Caco-2 (cell line): ENCODE measurements around the gene FOSL2. TPM values are rescaled to one million over a fixed set of nuclear protein-coding genes. Genes with fewer than 3 reads are reported as not detected.

Experiments
- BruUV-seq: library from RNA; stranded (reverse); fragments of 400-500 nt; replicated peaks from 2 replicates; lab custom pipeline; 2021; lab: Mats Ljungman, UMichigan
- CTCF ChIA-PET: fragments of 300-600 bp; sonication (Branson Sonifier 250); formaldehyde crosslinking; loops from one replicate; lab custom pipeline; 2022; ENCODE audit warnings: antibody characterized with exemption; lab: Charles Lee
- POLR2A ChIA-PET: fragments of 300-600 bp; sonication (Branson Sonifier 250); formaldehyde crosslinking; loops from one replicate; lab custom pipeline; 2022; ENCODE audit warnings: antibody characterized with exemption; lab: Charles Lee
- DNase-seq, 2 experiments: peaks; one replicate each; pipeline versions ENCODE4 v3.0.0 to v3.0.0-alpha.2; 2020 to 2022
- H3K27me3 ChIP-seq: replicated peaks from 2 replicates; pipeline ENCODE4 v1.6.0; 2011; ENCODE audit warnings: low read length; ENCODE audit not compliant: control insufficient read depth, insufficient read depth
- H3K36me3 ChIP-seq: 2 replicates; pipeline ENCODE4 v1.5.1; 2011; ENCODE audit warnings: low read length; ENCODE audit not compliant: control insufficient read depth, insufficient read depth
- H3K4me1 ChIP-seq: fragments of 250-450 bp; sonication (Bioruptor Pico); 2 replicates; pipeline ENCODE4 v1.5.1; 2020; ENCODE audit warnings: mild to moderate bottlenecking
- H3K4me3 ChIP-seq: 2 replicates; pipeline ENCODE4 v1.5.1; 2011; ENCODE audit warnings: low read depth, mild to moderate bottlenecking, control low read depth, low read length
- H3K9me3 ChIP-seq: fragments of 250-450 bp; sonication (Bioruptor Pico); 2 replicates; pipeline ENCODE4 v1.5.1; 2020; ENCODE audit warnings: mild to moderate bottlenecking, moderate library complexity
- H3K27ac Mint-ChIP-seq: one replicate; pipeline ENCODE4 v1.8.0; 2022; ENCODE audit warnings: mixed read lengths; ENCODE audit not compliant: unreplicated experiment
- H3K27me3 Mint-ChIP-seq: one replicate; pipeline ENCODE4 v1.8.0; 2022; ENCODE audit warnings: mixed read lengths; ENCODE audit not compliant: insufficient read depth, unreplicated experiment
- H3K36me3 Mint-ChIP-seq: one replicate; pipeline ENCODE4 v1.8.0; 2022; ENCODE audit warnings: mild to moderate bottlenecking, mixed read lengths; ENCODE audit not compliant: insufficient read depth, unreplicated experiment
- H3K4me1 Mint-ChIP-seq: one replicate; pipeline ENCODE4 v1.8.0; 2022; ENCODE audit warnings: low read depth, mixed read lengths; ENCODE audit not compliant: unreplicated experiment
- H3K4me3 Mint-ChIP-seq: one replicate; pipeline ENCODE4 v1.8.0; 2022; ENCODE audit warnings: mild to moderate bottlenecking, moderate library complexity, mixed read lengths; ENCODE audit not compliant: unreplicated experiment
- H3K9me3 Mint-ChIP-seq: one replicate; pipeline ENCODE4 v1.8.0; 2022; ENCODE audit warnings: mixed read lengths; ENCODE audit not compliant: unreplicated experiment
- CTCF ChIP-seq, 2 experiments: fragments of 200-600 bp in 1 of 2; IDR thresholded peaks; 1 replicate in 1 of 2; 2 replicates in 1 of 2; pipeline versions ENCODE4 v1.5.1 to v1.8.0; 2011 to 2022; ENCODE audit warnings: antibody characterized with exemption in 1 of 2, control low read depth in 1 of 2, inconsistent platforms in 1 of 2, low read depth in 1 of 2, low read length in 1 of 2, mild to moderate bottlenecking in 1 of 2, moderate library complexity in 1 of 2; ENCODE audit not compliant: insufficient read depth in 1 of 2, severe bottlenecking in 1 of 2, unreplicated experiment in 1 of 2
- intact Hi-C: fragments of 100-400 bp; cut with micrococcal nuclease; formaldehyde crosslinking; loops from one replicate; pipeline ENCODE4 v1.10.0; 2022; ENCODE audit not compliant: unreplicated experiment
- total RNA-seq: library from RNA; stranded (reverse); gene quantifications from 2 replicates; pipeline ENCODE4 v1.2.3, GENCODE V29; 2022

The FOSL2 gene
- total RNA-seq, 1 experiment from 2014 or later: 64.6 TPM

DNA sequence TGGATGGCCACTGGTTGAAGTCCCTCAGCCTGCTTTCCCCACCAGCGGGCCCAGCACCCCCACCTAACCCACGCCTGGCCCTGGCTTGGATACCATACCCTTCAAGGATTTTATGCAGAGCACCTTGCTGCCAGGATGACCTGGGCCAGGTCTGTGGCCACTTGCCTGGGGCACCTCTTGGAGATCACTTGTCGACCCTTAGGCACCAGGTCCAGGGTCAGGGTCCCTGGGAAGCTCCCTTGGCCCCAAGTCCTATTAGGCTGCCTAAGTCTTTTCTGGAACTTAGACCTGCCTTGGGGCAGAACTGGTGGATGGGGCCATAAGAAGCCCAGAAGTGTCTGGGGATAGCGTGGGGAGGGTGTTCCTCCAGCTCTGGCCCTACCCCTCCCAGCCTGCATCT, 39.1 kb downstream of the FOSL2 start:
- TF ChIP-seq CTCF (IDR thresholded peaks at IDR 0.05; ENCODE audit: insufficient read depth in 1 of 2, low read depth in 1 of 2, low read length in 1 of 2, severe bottlenecking in 1 of 2, unreplicated experiment in 1 of 2): no peak
- DNase-seq: no peak
- H3K4me1 Mint-ChIP-seq: peaks cover 14% of the 10 kb centered on the region
- H3K4me3 Mint-ChIP-seq: no peak overlapping the region
- H3K4me1 ChIP-seq: peaks cover 19% of the 10 kb centered on the region
- CTCF ChIA-PET: interaction anchor here (0.7 to 0.9 kb wide), 2 partner anchors 31 to 469 kb away, joined by 3 read pairs; no protein-coding TSS in a partner anchor
- H3K27me3 ChIP-seq: no peaks in the 10 kb centered on the region
- intact Hi-C loops: no loop called here
- POLR2A ChIA-PET: no interaction called here
- no peaks in the 10 kb centered on the region for H3K27me3 Mint-ChIP-seq
- no peaks in the 10 kb centered on the region for H3K36me3 ChIP-seq
- H3K9me3 Mint-ChIP-seq: peaks cover 17% of the 10 kb centered on the region
- peaks cover 18% of the 10 kb centered on the region for H3K9me3 ChIP-seq
- no TSS peak for BruUV-seq
- peaks cover 5% of the 10 kb centered on the region for H3K36me3 Mint-ChIP-seq
- no peak overlapping the region for H3K4me3 ChIP-seq
- no peak overlapping the region for H3K27ac Mint-ChIP-seq

DNA sequence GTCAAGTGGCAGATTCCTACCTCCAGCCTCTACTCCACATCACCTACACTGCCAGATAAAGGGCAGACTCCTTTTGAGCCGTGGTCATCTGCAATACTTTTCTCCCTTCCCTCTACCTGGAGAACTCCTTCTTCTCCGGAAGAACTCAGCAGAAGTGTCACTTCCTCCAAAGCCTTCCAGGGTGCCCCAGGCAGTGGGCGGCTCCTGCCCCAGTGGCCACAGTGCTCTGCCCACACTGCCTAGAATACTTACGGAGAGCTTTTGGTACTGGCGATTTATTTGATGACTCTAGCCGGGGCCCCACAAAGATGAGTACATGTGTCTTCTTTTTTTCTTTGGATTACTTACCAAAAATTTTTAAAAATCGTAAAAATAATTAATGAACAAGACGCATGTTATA, 39.7 kb downstream of the FOSL2 start:
- H3K27ac Mint-ChIP-seq: no peak overlapping the region
- no peaks in the 10 kb centered on the region for H3K27me3 Mint-ChIP-seq
- no peaks in the 10 kb centered on the region for H3K27me3 ChIP-seq
- BruUV-seq: no TSS peak
- H3K9me3 ChIP-seq: peaks cover 18% of the 10 kb centered on the region
- no peaks in the 10 kb centered on the region for H3K36me3 ChIP-seq
- peaks cover 24% of the 10 kb centered on the region for H3K4me1 ChIP-seq
- peaks cover 5% of the 10 kb centered on the region for H3K36me3 Mint-ChIP-seq
- H3K4me3 Mint-ChIP-seq: no peak overlapping the region
- ChIA-PET POLR2A (no interaction called here), CTCF (no interaction called here)
- no peak overlapping the region for H3K4me3 ChIP-seq
- peaks cover 17% of the 10 kb centered on the region for H3K9me3 Mint-ChIP-seq
- no peak for DNase-seq
- no peak for TF ChIP-seq CTCF (IDR thresholded peaks at IDR 0.05; ENCODE audit: insufficient read depth in 1 of 2, low read depth in 1 of 2, low read length in 1 of 2, severe bottlenecking in 1 of 2, unreplicated experiment in 1 of 2)
- peaks cover 15% of the 10 kb centered on the region for H3K4me1 Mint-ChIP-seq
- intact Hi-C loops: no loop called here

DNA sequence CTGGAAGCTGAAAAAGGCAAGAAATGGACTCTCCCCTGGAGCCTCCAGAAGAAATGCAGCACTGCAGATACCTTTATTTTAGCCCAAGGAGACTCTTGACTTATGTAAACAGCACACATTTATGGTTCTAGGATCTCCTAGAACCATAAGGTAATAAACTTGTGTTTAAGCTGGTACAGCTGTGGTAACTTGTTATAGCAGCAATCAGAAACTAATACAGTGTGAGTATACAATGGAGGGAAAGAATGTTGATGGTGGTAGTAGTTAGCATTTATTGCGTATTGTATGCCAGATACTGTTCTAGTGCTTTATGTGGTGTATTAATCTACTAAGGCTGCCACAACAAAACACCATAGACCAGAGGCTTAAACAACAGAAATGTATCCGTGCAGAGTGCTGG, 40.6 kb downstream of the FOSL2 start:
- Mint-ChIP-seq H3K4me3 (no peak overlapping the region), H3K27me3 (no peaks in the 10 kb centered on the region)
- POLR2A ChIA-PET: no interaction called here

More for the DNA sequence above, 40.6 kb downstream of the FOSL2 start:
- Mint-ChIP-seq H3K36me3 (peaks cover 5% of the 10 kb centered on the region), H3K27ac (no peak overlapping the region), H3K4me1 (peaks cover 15% of the 10 kb centered on the region), H3K9me3 (peaks cover 17% of the 10 kb centered on the region)
- Histone ChIP-seq H3K27me3 (no peaks in the 10 kb centered on the region), H3K36me3 (no peaks in the 10 kb centered on the region), H3K4me1 (peaks cover 31% of the 10 kb centered on the region), H3K9me3 (peaks cover 18% of the 10 kb centered on the region), H3K4me3 (no peak overlapping the region)
- CTCF ChIA-PET: no interaction called here
- DNase-seq: no peak
- no peak for TF ChIP-seq CTCF (IDR thresholded peaks at IDR 0.05; ENCODE audit: insufficient read depth in 1 of 2, low read depth in 1 of 2, low read length in 1 of 2, severe bottlenecking in 1 of 2, unreplicated experiment in 1 of 2)
- no TSS peak for BruUV-seq
- intact Hi-C loops: no loop called here
